ENCODE data around the gene EGLN1.
"Not testable (repeated sequence)": the region's sequence is repeated elsewhere in the genome, so short reads cannot be mapped to it uniquely, and the experiment has no call there.

Gene EGLN1

DNA sequence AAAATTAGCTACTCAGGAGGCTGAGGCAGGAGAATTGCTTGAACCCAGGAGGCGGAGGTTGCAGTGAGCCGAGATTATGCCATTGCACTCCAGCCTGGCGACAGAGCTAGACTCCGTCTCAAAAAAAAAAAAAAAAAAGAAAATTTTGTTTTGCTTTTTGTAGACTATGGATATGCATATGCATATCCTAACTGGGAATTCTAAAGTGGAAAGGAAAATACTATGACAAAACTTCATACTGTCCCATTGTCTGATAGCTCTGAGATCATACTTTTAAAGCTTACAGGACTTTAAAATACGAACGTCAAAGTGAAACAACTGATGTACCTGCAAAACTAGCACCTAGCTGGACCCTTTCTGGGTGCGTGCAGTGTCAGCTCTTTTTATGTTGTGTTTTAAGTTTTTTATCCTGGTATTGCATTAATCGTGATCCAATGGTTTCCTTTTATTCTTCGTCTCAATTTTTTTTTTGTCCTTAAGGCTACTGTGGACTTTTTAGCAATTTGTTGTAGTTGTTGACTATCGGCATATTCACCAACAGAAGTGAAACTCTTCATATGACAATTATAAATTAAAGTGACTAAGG lies 64.8 kb downstream of the EGLN1 start:
- no peak for DNase-seq

DNA sequence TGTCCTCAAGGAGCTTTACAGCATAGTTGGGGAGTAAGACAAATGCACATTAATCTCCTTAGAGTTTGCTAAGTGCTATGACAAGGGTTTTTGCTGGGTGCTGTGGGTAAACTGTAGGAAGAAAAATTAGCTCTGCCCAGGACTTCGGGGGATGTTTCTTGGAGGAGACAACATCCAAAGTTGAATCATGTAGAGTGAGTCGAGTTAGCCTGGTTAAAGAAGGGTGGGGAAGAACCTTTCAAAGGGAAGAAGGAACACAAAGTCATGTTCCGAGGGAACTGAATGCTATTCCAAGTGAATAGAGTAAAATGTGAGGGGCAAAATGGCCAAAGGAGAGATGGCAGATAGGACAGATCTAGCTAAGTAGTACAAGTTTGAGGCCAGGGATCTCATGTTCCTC lies 66.9 kb downstream of the EGLN1 start:
- DNase-seq: no peak

DNA sequence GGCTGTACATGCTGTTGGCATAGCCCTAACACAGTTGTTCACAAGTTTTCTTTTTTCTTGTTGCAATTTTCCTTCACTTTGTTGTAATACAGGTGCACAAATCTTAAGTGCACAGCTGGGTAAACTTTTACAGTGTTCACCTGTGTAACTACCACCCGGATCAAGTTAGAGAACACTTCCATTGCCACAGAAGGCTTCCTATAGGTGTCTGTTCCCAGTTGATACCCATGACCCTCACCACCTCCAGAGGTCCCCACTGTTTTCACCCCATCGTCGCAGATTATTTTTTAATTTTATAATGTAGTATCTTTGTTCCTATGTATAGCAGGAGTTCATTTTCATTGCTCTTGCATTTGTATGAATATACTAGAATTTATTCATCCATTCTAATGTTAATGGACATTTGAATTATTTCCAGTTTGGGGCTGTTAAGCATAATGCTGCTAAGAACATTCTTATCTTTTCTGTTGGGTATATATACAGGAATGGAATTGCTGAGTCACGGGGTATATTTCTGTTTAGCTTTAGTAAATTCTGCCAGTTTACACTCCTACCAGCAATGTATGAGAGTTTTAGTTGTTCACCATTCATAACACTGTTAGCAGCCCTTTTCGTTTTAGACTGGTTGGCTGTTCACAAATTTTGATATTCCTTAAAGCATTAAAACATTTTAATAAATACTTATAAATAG lies 67.6 kb downstream of the EGLN1 start:
- no peak for DNase-seq

DNA sequence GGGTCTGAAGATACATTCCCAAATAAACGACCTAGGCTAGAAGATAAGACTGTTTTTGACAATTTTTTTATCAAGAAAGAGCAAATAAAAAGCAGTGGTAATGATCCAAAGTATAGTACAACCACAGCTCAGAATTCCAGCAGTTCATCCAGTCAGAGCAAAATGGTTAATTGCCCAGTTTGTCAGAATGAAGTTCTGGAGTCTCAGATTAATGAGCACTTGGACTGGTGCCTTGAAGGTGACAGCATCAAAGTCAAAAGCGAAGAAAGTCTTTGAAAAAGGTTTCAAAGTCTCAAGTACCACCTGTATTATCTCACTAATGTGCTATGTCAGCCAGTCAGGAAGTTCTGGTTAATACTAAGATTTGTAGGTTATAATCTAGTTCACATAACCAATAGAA lies 69.0 kb downstream of the EGLN1 start:
- no peak for DNase-seq

DNA sequence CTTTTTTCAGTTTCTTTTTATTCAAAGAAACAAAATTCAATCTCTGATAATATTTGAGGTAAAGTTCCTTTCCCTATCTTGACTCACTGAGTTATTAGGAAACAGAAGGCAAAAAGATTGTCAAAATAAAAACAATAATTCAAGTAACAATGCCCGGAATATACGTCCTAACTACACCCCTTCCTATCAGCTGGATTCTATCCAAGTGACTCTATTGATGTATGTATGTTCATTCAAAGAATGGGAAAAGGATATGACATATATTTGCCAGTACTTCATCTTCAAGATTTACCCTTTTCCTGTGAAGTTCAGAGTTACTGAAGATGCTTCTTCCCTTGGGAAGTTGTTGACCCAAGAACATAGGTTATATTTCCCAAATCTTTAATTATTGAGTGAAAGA lies 70.3 kb downstream of the EGLN1 start:
- no peak for DNase-seq

DNA sequence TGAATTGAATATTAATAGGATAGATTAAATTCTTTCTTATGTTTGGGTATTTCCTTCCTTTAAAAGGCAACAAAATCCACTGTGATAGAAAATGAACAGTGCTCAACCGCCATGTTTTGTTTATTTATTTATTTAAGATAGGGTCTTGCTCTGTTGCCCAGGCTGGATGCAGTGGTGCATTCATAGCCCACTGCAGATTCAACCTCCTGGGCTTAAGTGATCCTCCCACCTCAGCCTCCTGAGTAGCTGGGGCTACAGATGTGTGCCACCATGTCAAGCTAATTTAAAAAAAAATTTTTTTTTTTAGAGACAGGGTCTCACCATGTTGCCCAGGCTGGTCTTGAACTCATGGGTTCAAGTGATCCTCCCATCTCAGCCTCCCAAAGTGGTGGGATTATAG lies 73.2 kb downstream of the EGLN1 start:
- not testable (repeated sequence) for DNase-seq

DNA sequence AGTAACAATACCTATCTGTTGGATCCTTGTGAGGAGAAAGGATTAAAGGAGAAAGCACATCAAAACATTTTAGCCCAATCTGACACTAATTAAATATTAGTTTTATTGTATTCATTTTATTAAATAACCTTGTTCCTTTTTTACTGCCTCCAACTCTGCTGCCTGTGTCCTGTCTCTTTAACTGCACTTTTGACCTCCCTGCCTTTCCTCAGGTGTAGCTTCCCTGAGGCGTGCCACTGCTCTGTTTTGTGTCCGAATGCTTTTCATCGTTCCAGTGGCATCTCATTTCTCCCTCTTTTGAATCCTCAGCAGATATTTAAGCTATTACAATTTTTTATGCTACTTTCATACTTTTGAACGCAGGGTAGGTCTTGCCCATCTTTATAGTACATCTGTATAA lies 73.6 kb downstream of the EGLN1 start:
- no peak for DNase-seq

DNA sequence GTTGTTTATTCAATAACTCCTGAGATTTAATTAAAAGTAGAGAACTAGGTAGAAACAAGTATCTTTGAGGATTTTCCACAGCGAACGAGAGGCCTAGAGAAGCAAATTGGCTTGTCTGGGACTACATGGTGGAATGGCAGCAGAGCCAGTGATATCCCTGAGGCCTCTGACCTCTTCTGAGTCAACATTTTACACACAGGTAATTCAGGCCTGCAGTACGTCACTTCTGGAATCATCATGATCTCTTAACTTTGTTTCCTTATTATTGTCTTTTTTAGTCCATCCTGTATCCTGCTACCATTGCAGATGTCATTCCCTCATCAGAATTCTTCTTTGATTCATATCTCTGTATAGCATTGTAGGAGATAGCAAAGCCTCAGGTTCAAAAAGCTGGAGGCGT lies 74.1 kb downstream of the EGLN1 start:
- DNase-seq: no peak

DNA sequence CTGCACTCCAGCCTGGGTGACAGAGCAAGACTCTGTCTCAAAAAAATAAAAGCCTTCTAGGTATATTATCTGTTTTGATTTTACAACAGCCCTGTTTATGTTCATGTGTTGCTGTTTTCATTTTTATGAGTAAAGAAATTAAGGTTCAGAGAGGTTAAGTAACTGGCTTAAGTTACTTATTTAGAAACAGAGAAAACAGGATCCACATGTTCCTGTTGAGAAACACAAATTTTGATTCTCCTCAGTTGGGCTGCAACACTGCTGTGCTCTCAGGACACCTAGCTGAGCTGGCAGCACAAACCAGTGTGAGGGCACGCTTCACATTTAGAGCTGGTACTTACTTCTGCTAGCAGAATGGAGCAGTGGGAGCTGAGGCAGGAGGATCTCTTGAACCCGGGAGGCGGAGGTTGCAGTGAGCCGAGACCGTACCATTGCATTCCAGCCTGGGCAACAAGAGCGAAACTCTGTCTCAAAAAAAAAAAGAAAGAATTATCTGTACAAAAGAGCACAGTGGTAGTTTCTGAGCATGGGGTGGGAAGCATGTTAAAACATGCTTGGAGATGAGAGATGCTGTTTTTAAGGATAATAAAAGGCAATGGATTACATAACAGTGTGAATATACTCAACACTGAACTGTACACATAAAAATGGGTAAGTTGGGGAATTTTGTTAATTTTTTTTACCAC lies 81.6 kb downstream of the EGLN1 start:
- no peak for DNase-seq

DNA sequence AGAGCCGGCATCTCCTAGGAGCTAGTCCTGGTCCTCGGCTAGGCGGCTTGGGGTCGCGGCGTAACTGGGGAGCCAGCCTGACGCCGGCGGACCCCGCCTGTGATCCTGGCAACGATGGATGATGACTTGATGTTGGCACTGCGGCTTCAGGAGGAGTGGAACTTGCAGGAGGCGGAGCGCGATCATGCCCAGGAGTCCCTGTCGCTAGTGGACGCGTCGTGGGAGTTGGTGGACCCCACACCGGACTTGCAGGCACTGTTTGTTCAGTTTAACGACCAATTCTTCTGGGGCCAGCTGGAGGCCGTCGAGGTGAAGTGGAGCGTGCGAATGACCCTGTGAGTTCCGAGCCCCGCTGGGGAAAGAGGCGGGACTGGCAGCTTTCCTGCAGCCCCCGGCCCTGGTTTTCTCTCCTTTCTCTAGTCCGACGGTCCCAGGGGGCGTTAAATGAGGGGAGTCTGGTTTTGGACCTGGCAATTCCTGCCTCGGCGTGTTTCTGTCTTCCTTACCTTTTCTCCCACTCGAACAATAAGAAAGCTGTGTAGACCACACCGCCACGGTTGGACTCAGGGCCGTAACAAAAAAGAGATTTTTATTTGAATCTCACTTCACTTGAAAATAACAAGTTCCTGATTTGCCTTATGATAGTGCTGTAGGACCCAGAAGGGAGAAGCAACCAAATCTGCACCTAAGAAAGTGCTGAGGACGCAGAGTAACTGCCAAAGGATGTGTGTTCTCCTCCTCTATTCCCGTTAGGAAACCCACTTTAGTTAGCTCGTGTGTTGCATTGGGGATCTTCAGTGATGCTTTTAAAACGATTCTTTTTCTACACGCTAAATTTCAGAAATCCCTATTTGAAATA lies 83.6 kb downstream of the EGLN1 start, which contains the start of gene SPRTN:
Gene SPRTN (plus strand): TSS at position 24 of the 859 bp plus-strand sequence. CDS start 91 bp downstream, at position 115.
- DNase-seq: no peak

DNA sequence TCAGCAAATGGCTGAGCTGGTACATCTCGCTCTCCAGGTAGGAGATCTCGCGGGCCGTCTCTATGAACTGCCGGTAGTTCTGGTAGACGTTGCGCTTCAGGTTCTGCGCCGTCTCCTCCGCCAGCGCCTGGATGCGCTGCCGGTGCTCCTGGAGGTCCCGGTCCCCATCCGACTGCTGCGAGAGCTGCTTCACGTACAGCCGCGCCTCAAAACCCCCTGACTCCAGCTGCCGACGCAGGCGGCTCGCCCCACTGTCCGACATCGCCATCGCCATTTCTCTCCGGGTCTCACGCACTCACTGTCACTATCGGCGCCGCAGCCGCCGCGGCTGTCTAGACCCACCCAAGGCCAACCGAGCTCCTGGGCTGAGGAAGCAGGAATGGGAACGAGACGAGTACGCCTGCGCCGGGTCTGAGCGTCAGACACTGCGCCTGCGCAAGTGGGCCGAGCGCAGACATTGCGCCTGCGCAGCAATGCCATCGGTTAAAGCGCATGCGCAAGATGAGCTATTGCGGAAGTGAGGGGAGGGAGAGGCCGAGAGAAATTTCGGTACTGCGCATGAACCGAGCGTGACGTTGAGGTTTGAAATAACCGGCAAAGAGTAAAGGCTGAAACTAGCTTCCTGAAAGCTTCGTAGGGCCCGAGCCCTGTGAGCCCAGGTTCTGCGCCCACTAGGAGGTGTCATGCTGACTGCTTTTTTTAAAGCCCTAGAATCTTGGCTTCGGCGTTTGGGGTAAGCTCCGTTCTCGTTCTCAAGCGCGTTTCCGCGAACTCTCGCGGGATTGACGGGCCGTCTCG lies 84.4 kb downstream of the EGLN1 start, which contains the start of gene EXOC8:
Gene EXOC8 (minus strand): TSS at position 381 of the 798 bp plus-strand sequence. CDS start 107 bp downstream, at position 274.
- DNase-seq: peak; percentile 96

DNA sequence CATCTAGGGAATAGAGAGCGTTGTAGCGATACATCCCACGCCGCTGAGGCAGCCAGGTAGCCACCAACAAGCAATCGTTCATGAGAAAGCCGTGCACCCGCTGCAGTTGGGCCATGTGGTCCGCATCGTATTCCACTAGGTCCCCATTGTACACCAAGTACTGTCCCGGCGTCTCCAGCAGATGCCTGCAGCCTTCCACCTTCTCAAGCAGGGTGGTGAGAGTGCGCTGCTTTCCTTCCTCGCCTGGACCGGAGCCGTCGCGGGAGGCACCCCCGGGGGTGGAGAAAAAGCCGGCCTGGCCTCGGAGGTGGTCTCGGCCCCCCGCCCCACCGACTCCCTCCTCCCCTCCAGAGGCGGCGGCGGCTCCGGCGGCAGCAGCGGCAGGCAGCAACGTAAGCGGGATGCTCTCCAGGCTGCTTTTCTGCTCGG lies 85.0 kb downstream of the EGLN1 start:
- no peak for DNase-seq

DNA sequence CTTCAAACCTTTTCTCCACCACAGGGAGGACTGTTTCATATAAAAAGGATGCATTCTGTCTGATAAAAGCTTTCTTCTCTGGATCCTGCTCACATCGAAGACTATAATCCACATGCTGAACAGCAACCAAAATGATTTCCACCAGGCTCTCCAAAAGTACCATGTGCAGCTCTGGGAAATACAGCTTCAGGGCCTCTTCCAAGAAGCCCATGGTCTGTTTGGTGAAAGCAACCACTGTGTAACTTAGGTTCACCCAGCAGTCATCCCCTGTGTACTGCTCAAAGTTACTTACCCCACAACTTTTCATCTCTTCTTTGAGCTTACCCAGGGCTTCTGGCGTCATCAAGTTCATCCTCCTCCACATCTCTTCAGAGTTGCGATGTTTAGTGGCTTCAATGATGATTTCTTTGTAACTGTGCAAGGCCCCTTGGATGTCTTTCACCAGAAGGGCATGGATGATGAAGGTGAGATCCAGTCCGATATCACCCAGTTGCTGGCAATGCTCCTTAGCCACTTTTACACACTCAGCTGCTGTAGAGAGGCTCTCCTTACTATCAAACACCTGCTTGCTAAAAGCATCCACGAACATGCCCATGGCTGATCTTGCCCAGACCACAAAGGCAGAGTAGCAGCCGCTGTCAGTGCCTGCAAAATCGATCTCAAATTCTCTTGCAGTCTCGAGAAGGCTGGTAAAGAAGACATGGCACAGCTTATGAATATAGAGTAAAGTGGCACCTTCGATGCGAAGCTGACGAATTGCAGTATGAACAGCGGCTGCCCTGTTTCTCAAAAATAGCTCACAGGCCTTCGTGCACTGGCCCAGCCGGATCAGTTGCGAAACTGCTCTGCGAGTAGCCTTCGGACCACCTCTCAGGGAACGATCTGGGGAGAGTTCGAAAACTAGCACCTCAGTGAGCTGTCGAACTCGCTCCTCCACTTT lies 86.2 kb downstream of the EGLN1 start:
- no peak for DNase-seq

DNA sequence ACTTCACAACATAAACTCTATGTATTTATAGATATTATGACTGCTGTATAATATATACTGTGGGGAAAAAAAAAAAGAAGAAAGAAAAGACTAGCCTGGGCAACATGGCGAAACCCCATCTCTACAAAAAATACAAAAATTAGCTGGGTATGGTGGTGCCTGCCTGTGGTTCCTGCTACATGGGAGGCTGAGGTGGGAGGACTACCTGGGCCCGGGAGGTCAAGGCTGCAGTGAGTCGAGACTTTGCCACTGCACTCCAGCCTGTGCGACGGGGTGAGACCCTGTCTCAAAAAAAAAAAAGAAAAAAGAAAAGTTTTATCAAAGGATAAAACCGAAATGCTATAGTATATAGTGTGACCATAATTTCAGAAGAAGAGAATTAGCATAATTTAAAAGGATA lies 87.1 kb downstream of the EGLN1 start:
- no peak for DNase-seq

DNA sequence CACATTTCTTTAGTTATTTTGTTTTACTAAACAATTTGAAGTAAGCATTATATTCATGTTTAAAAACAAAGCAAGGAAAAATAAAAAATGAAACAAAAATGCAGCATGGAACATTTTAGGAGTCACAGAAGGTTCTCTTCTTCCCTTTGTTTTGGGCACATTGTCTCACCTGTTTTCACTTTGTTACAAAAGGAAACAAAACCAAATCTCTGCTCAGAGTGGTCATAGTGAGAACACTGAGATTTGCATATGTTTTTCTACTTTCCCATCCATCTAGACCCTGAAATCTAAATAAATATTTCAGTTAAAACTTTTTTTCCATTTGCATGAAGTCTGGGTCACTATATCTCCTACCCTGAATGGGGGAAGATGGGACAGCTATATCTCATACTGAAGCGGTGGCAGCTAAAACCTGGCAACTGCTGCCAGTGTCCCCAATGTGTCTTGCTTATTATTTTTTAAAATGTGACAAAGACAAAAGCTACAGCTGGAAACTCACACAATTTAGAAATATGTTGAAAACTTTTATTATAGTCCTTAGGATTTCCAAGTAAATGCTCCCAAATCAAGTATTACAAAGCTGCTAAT lies 87.9 kb downstream of the EGLN1 start:
- DNase-seq: no peak

DNA sequence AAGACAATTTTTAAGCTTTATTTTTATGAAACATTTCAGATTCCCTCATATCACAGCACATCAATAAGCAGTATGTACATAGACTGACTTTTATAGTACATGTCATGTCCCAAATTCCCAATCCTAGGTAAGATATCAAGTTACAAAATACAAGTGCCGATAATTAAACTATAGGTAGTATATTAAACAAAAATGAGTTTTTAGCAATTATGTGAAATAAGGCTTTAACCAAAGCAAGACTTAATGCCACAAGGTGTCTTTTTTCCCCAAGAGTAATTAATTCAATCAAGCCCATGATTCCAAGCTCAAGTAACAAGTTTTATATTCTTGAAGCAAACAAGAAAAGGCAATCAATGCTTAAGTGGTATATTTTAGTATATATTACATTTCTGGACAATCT lies 89.3 kb downstream of the EGLN1 start:
- no peak for DNase-seq

DNA sequence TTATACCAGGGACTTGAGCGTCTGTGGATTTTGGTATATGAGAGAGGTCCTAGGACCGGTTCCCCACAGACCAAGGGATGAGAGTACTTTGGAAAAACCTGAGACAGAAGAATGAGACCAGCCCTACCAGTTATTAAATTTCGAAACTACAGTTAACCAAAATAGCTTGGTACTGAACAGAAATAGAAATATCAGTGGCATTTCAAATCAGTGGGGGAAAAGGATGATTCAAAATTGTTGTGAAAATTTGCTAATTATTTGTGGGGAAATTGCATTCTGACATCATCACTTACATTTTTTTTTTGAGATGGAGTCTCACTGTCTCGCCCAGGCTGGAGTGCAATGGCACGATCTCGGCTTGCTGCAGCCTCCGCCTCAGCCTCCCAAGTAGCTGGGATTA lies 92.6 kb downstream of the EGLN1 start:
- no peak for DNase-seq

DNA sequence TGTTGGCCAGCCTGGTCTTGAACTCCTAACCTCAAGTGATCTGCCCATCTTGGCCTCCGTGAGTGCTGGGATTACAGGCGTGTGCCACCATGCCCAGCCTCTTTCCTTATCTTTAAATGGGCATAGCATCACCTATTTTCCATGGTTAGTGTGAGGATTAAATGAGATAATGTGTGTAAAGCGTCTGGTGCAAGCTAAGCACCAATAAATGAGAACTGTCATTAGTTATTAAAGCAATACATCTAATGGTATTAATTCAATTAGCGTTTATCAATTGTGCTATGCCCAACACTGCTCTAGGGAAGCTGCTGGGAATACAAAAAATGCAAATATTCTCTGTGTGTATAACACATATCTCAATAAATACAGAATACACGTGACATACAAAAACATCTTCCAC lies 94.5 kb downstream of the EGLN1 start:
- DNase-seq: no peak

DNA sequence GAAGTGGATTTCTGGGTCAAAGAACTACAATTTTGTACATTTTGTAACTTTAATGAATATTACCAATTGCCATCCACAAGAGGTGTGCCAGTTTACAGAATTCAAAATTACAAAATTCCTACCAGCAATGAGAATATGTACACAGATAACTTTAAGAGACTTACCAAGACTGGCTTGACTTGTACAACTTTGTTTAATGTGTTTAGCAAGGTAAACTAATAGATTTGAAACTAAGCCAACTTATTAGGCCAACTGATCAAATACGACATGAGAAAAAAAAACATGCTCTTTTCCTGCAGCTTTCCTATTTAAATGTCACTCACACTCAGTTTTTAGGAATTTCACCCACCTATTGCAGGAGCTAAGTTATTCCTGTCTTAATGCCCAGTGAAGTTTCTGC lies 95.8 kb downstream of the EGLN1 start:
- no peak for DNase-seq

DNA sequence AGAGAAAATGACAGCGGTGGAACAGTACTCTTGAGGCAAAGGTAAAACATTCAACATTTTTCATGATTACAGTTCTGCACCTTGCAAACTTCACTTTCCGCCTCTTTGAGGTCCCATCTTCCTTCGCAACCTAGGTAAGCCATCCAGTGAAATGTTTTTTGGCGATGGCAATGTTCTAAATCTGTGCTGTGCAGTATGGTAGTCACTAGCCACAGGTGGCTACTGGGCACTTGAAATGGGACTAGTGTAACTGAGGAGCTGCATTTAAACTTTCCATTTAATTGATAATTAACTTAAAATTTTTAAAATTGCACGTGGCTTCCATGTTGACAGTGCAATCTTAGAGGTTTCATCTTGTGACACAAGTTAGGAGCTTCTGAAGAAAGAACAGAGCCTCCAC lies 97.4 kb downstream of the EGLN1 start:
- no peak for DNase-seq

Measured in CD4-positive, alpha-beta T cell treated with Interleukin-17A for 4 hours (primary cell).